Medulla oblongata (tissue), 1 donor: Measurements from ENCODE around the gene LPP.
"Not testable (repeated sequence)": the region's sequence is repeated elsewhere in the genome, so short reads cannot be mapped to it uniquely, and the experiment has no call there.

Experiments used
- DNase-seq: peaks from one replicate; pipeline ENCODE4 v3.0.0-alpha.2; 2015; ENCODE audit errors: extremely low spot score

The LPP gene

GRCh38 chr3:188702028-188702427, 548.1 kb downstream of the LPP start:
- not testable (repeated sequence) for DNase-seq

GRCh38 chr3:188706176-188706575, 552.2 kb downstream of the LPP start:
- no peak for DNase-seq

- DNase-seq, result no peak
Observed at GRCh38 chr3:188706599-188706998, 552.6 kb downstream of the LPP start.

GRCh38 chr3:188707381-188708288, 553.7 kb downstream of the LPP start:
- no peak for DNase-seq

GRCh38 chr3:188711881-188712247, 557.9 kb downstream of the LPP start:
- DNase-seq, result no peak

- peak; percentile 35 for DNase-seq
Observed at GRCh38 chr3:188712248-188712924, 558.4 kb downstream of the LPP start.

- no peak for DNase-seq
Observed at GRCh38 chr3:188712991-188713390, 559.0 kb downstream of the LPP start.

- no peak for DNase-seq
Observed at GRCh38 chr3:188719545-188719944, 565.6 kb downstream of the LPP start.

- DNase-seq, result no peak
Observed at GRCh38 chr3:188720215-188720614, 566.3 kb downstream of the LPP start.

GRCh38 chr3:188720636-188721035, 566.7 kb downstream of the LPP start:
- no peak for DNase-seq

- no peak for DNase-seq
Observed at GRCh38 chr3:188721312-188721711, 567.4 kb downstream of the LPP start.

- no peak for DNase-seq
Observed at GRCh38 chr3:188721990-188722389, 568.0 kb downstream of the LPP start.

GRCh38 chr3:188722963-188723362, 569.0 kb downstream of the LPP start:
- DNase-seq, result no peak

GRCh38 chr3:188727052-188727451, 573.1 kb downstream of the LPP start:
- no peak for DNase-seq

- no peak for DNase-seq
Observed at GRCh38 chr3:188728371-188728896, 574.5 kb downstream of the LPP start.

- no peak for DNase-seq
Observed at GRCh38 chr3:188729422-188729821, 575.5 kb downstream of the LPP start.

- DNase-seq, result peak; percentile 40
Observed at GRCh38 chr3:188734395-188734794, 580.4 kb downstream of the LPP start.

- no peak for DNase-seq
Observed at GRCh38 chr3:188739511-188739910, 585.6 kb downstream of the LPP start.

- no peak for DNase-seq
Observed at GRCh38 chr3:188740010-188740409, 586.1 kb downstream of the LPP start.

- no peak for DNase-seq
Observed at GRCh38 chr3:188742755-188743550, 589.0 kb downstream of the LPP start.

GRCh38 chr3:188744166-188744565, 590.2 kb downstream of the LPP start:
- no peak for DNase-seq

- DNase-seq, result no peak
Observed at GRCh38 chr3:188745031-188745430, 591.1 kb downstream of the LPP start.
